Activated CD8-positive, alpha-beta memory T cell treated with anti-CD3 and anti-CD28 coated beads, Interleukin-2, amount 50 U/mL, for 24 hours (primary cell): ENCODE data around the gene IFT80.
"Not testable (repeated sequence)": the region's sequence is repeated elsewhere in the genome, so short reads cannot be mapped to it uniquely, and the experiment has no call there.

Experiments
- DNase-seq: peaks from one replicate; pipeline ENCODE4 v3.0.0-alpha.2; 2020; ENCODE audit errors: extremely low read depth

The IFT80 gene

GRCh38 chr3:160365869-160366522, 33.0 kb downstream of the IFT80 start:
- no peak for DNase-seq

- DNase-seq, result not testable (repeated sequence)
Observed at GRCh38 chr3:160362896-160363295, 36.1 kb downstream of the IFT80 start.

GRCh38 chr3:160355826-160356225, 43.2 kb downstream of the IFT80 start:
- no peak for DNase-seq

GRCh38 chr3:160346511-160346910, 52.5 kb downstream of the IFT80 start:
- DNase-seq, result no peak

GRCh38 chr3:160343132-160343531, 55.9 kb downstream of the IFT80 start:
- DNase-seq, result no peak

GRCh38 chr3:160340351-160340750, 58.7 kb downstream of the IFT80 start:
- no peak for DNase-seq

- DNase-seq, result no peak
Observed at GRCh38 chr3:160331127-160331937, 67.7 kb downstream of the IFT80 start.

- DNase-seq, result no peak
Observed at GRCh38 chr3:160330690-160331089, 68.3 kb downstream of the IFT80 start.

- no peak for DNase-seq
Observed at GRCh38 chr3:160330109-160330508, 68.9 kb downstream of the IFT80 start.

- DNase-seq, result not testable (repeated sequence)
Observed at GRCh38 chr3:160326286-160326685, 72.7 kb downstream of the IFT80 start.

- not testable (repeated sequence) for DNase-seq
Observed at GRCh38 chr3:160321821-160322220, 77.2 kb downstream of the IFT80 start.

GRCh38 chr3:160319322-160319721, 79.7 kb downstream of the IFT80 start:
- DNase-seq, result no peak

- no peak for DNase-seq
Observed at GRCh38 chr3:160314995-160315394, 84.0 kb downstream of the IFT80 start.

- no peak for DNase-seq
Observed at GRCh38 chr3:160312014-160312624, 86.9 kb downstream of the IFT80 start.

- no peak for DNase-seq
Observed at GRCh38 chr3:160302806-160303205, 96.2 kb downstream of the IFT80 start.

- no peak for DNase-seq
Observed at GRCh38 chr3:160296591-160296990, 102.4 kb downstream of the IFT80 start.

- DNase-seq, result no peak
Observed at GRCh38 chr3:160291909-160292299, 107.1 kb downstream of the IFT80 start.

- DNase-seq, result no peak
Observed at GRCh38 chr3:160291290-160291908, 107.6 kb downstream of the IFT80 start.

- DNase-seq, result no peak
Observed at GRCh38 chr3:160287666-160288065, 111.4 kb downstream of the IFT80 start.

GRCh38 chr3:160286231-160286630, 112.8 kb downstream of the IFT80 start:
- no peak for DNase-seq

GRCh38 chr3:160280836-160281235, 118.2 kb downstream of the IFT80 start:
- DNase-seq, result no peak

- no peak for DNase-seq
Observed at GRCh38 chr3:160279657-160280056, 119.4 kb downstream of the IFT80 start.
